ENCODE results near the gene SC5D.

DNA sequence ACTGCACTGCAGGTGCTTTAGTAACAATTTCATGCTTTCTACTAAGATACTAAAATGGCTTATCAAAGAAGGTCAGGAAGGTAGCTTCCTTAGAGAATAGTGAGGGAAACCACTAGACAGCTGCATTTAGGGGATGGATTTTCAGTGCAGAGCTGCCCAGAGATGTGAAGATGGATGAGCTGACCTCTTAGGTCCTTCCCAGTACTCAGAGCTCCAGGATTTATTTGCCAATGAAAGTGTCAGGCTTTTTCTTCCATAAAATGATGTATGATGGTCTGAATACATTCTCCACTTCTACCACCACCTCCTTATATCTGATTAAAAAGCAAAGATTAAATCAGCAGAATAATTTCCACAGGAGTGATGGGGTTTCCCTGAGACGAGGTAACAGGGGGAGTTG, 35.0 kb downstream of the SC5D start:
- TF ChIP-seq POLR2A (IDR thresholded peaks at IDR 0.05): no peak
- TF ChIP-seq POLR2AphosphoS5 (IDR thresholded peaks at IDR 0.05): no peak
- no peak for TF ChIP-seq CTCF (IDR thresholded peaks at IDR 0.05)
- no peak for TF ChIP-seq EP300 (IDR thresholded peaks at IDR 0.05)
